ENCODE data around the gene WNT4. TPM values are rescaled to one million over a fixed set of nuclear protein-coding genes. Genes with fewer than 3 reads are reported as not detected.
"Not testable (repeated sequence)": the region's sequence is repeated elsewhere in the genome, so short reads cannot be mapped to it uniquely, and the experiment has no call there.

Gene WNT4
- total and polyA plus RNA-seq, 2 of the 8 experiments (the other 6 are each of a cell fraction or from before 2014, with no cell fraction given), result 1.3 to 6.6 TPM

GRCh38 chr1:22092026-22092768 lies 50.7 kb downstream of the WNT4 start:
- Histone ChIP-seq H3K4me1 (replicated peaks in 1 of 4; ENCODE audit: control insufficient read depth in 3 of 4, insufficient read depth in 4 of 4, low read length in 3 of 4) (peaks cover 4 to 24% (median 18%) of the 10 kb centered on the region in 4 experiments; a peak in 5 of 7 replicates), H3K4me3 (ENCODE audit: extremely low read depth in 1 of 4, insufficient read depth in 2 of 4, low read depth in 3 of 4, low read length in 4 of 4) (peak overlapping the region in 1 of 4 experiments; percentile 41; a peak in 2 of 8 replicates), H3K36me3 (ENCODE audit: control insufficient read depth in 2 of 4, insufficient read depth in 4 of 4, low read length in 3 of 4) (peaks cover 0 to 13% (median 3%) of the 10 kb centered on the region in 4 experiments; a peak in 2 of 8 replicates), H3K4me2 (ENCODE audit: insufficient read depth in 1 of 2, low read depth in 2 of 2, low read length in 2 of 2) (peak overlapping the region in 1 of 2 experiments; percentile 52; a peak in 2 of 4 replicates), H3K79me2 (ENCODE audit: control insufficient read depth in 1 of 2, insufficient read depth in 2 of 2, low read length in 2 of 2) (peaks cover 3 to 49% of the 10 kb centered on the region in 2 experiments; a peak in 3 of 4 replicates)
- FAIRE-seq (peak; percentile 7), DNase-seq (ENCODE audit: low read depth in 1 of 2, low spot score in 2 of 2) (peak in 1 of 2 experiments; percentile 33)
- not testable (repeated sequence) for H2BK15ac ChIP-seq (ENCODE audit: low read length); H4K5ac ChIP-seq (ENCODE audit: insufficient read length, low read depth, low read length); H3K9me3 ChIP-seq (ENCODE audit: insufficient read depth in 2 of 2, low read depth in 1 of 2, low read length in 1 of 2); H4K91ac ChIP-seq (replicated peaks; ENCODE audit: insufficient read length, low read length); H3K79me1 ChIP-seq (ENCODE audit: low read depth, low read length); H3K9ac ChIP-seq (replicated peaks in 1 of 4; ENCODE audit: extremely low read depth in 1 of 4, low read depth in 3 of 4, low read length in 3 of 4); H3K23ac ChIP-seq (ENCODE audit: insufficient read length); H2BK12ac ChIP-seq (ENCODE audit: low read depth, low read length); H4K8ac ChIP-seq (ENCODE audit: extremely low read depth, insufficient read depth, low read length); H3K27me3 ChIP-seq (replicated peaks in 1 of 4; ENCODE audit: control insufficient read depth in 3 of 4, extremely low read depth in 1 of 4, insufficient read depth in 3 of 4, low read length in 3 of 4); H3K23me2 ChIP-seq (ENCODE audit: low read depth, low read length); H2BK120ac ChIP-seq (replicated peaks; ENCODE audit: low read depth, low read length); H3K14ac ChIP-seq (ENCODE audit: insufficient read length); H2AK5ac ChIP-seq (ENCODE audit: low read depth, low read length); H3K27ac ChIP-seq (ENCODE audit: low read depth, low read length); H2AFZ ChIP-seq (ENCODE audit: low read length); H4K20me1 ChIP-seq (replicated peaks in 1 of 2; ENCODE audit: control insufficient read depth in 1 of 2, insufficient read depth in 2 of 2, low read length in 2 of 2); H3K56ac ChIP-seq (replicated peaks; ENCODE audit: insufficient read length, low read depth, low read length); H2BK20ac ChIP-seq (ENCODE audit: low read length); H2BK5ac ChIP-seq (ENCODE audit: low read depth, low read length); H3K4ac ChIP-seq (replicated peaks; ENCODE audit: insufficient read length, low read depth, low read length); H3K18ac ChIP-seq (ENCODE audit: extremely low read depth, low read length)
- TF ChIP-seq RAD21 (IDR thresholded peaks at IDR 0.05 in 1 of 2, conservative IDR thresholded peaks at IDR 0.05 in 1 of 2; ENCODE audit: low read depth in 2 of 2, low read length in 2 of 2), result peak; percentile 22 to 31; a peak in 3 of 4 replicates
- TF ChIP-seq YY1 (IDR thresholded peaks at IDR 0.05; ENCODE audit: low read depth, low read length), result 0 out of 2 replicates have a peak, but pooled peaks have one; percentile 21
- 0 out of 3 replicates have a peak, but pooled peaks of 1 of the 2 experiments have one; percentile 50 for TF ChIP-seq EP300 (IDR thresholded peaks at IDR 0.05; ENCODE audit: borderline replicate concordance in 1 of 2, low read depth in 2 of 2, low read length in 2 of 2)
- ChIA-PET POLR2A (ENCODE audit: partially characterized antibody) (interaction anchor here (0.8 to 2.3 kb wide), 7 partner anchors 7 to 39 kb away, joined by 3 to 8 read pairs (median 4); partner anchors contain the start of gene CDC42), CTCF (ENCODE audit: partially characterized antibody) (interaction anchor here (1.1 kb wide), 1 partner anchor 48 kb away, joined by 3 read pairs; no protein-coding TSS in a partner anchor)
- 52% methylated on average over 2 of the region's 3 CpGs; no CpG with 5 or more reads in 1 of the 2 experiments for WGBS, 2 experiments (ENCODE audit: extremely low coverage in 1 of 2, insufficient coverage in 1 of 2, insufficient read length in 1 of 2, insufficient replicate concordance in 2 of 2, low coverage in 1 of 2, low lambda C conversion rate in 2 of 2, missing lambda C conversion rate in 1 of 2)
